SK-N-SH (cell line): Measurements from ENCODE around the gene ABO.

Experiments used
- CTCF ChIP-seq: fragments of 200-600 bp; sonication (generic); IDR thresholded peaks from 2 replicates; pipeline ENCODE4 v1.6.1; 2017; ENCODE audit warnings: antibody characterized with exemption, mild to moderate bottlenecking, moderate library complexity
- FOSL2 ChIP-seq: IDR thresholded peaks from 2 replicates; pipeline ENCODE4 v1.4.0; 2012; ENCODE audit warnings: low read depth, mild to moderate bottlenecking, moderate library complexity, borderline replicate concordance
- GABPA ChIP-seq: IDR thresholded peaks from 2 replicates; pipeline ENCODE4 v1.4.0; 2012; ENCODE audit warnings: low read depth, mild to moderate bottlenecking
- IRF3 ChIP-seq: fragments of 150-350 bp; IDR thresholded peaks from 2 replicates; pipeline ENCODE4 v1.6.1; 2016; ENCODE audit warnings: mild to moderate bottlenecking, low read depth, low read length
- JUND ChIP-seq: IDR thresholded peaks from 2 replicates; pipeline ENCODE4 v1.4.0; 2012
- MAX ChIP-seq: IDR thresholded peaks from 2 replicates; pipeline ENCODE4 v1.4.0; 2012; ENCODE audit warnings: low read depth
- POLR2AphosphoS5 ChIP-seq: IDR thresholded peaks from 2 replicates; pipeline ENCODE4 v1.6.1; 2012; ENCODE audit warnings: low read depth, low read length
- SIN3A ChIP-seq: IDR thresholded peaks from 2 replicates; pipeline ENCODE4 v1.6.1; 2012; ENCODE audit warnings: low read depth, mild to moderate bottlenecking, low read length, moderate library complexity, borderline replicate concordance

- TF ChIP-seq GABPA (no peak), MAX (no peak), FOSL2 (no peak), IRF3 (no peak), POLR2AphosphoS5 (no peak), JUND (no peak), SIN3A (no peak), CTCF (no peak)
These were observed 49.1 kb upstream of the ABO start for GRCh38 chr9:133323991-133324703.
